Loucy (cell line): Measurements from ENCODE around the gene UBIAD1.
"Not testable (repeated sequence)": the region's sequence is repeated elsewhere in the genome, so short reads cannot be mapped to it uniquely, and the experiment has no call there.

Experiments used
- H2AFZ ChIP-seq: fragments of 200-600 bp; sonication (generic); 2 replicates; pipeline ENCODE4 v1.6.0; 2016; ENCODE audit warnings: antibody characterized with exemption, mild to moderate bottlenecking, low read length, moderate library complexity
- H3F3A ChIP-seq: fragments of 200-600 bp; 2 replicates; pipeline ENCODE4 v1.6.0; 2016; ENCODE audit warnings: antibody characterized with exemption, low read depth, mild to moderate bottlenecking
- H3K27me3 ChIP-seq: fragments of 200-600 bp; sonication (generic); 2 replicates; pipeline ENCODE4 v1.6.1; 2014; ENCODE audit warnings: low read length, mild to moderate bottlenecking; ENCODE audit not compliant: insufficient read depth, poor library complexity, severe bottlenecking
- H3K36me3 ChIP-seq: fragments of 200-600 bp; sonication (generic); 2 replicates; pipeline ENCODE4 v1.6.1; 2016; ENCODE audit warnings: low read length; ENCODE audit not compliant: insufficient read depth
- H3K4me1 ChIP-seq: fragments of 200-600 bp; sonication (generic); 2 replicates; pipeline ENCODE4 v1.5.1; 2014; ENCODE audit warnings: low read length, mild to moderate bottlenecking; ENCODE audit not compliant: insufficient read depth, poor library complexity, severe bottlenecking
- H3K4me2 ChIP-seq: fragments of 200-600 bp; sonication (generic); 2 replicates; pipeline ENCODE4 v1.6.0; 2014; ENCODE audit warnings: antibody characterized with exemption, low read length, low read depth, mild to moderate bottlenecking; ENCODE audit not compliant: poor library complexity, severe bottlenecking
- H3K4me3 ChIP-seq: fragments of 200-600 bp; sonication (generic); 2 replicates; pipeline ENCODE4 v1.5.1; 2014; ENCODE audit warnings: low read length, mild to moderate bottlenecking, mixed read lengths; ENCODE audit not compliant: poor library complexity, severe bottlenecking
- H3K79me2 ChIP-seq: fragments of 200-600 bp; sonication (generic); 2 replicates; pipeline ENCODE4 v1.6.1; 2014; ENCODE audit warnings: low read length; ENCODE audit not compliant: insufficient read depth
- H3K9ac ChIP-seq: fragments of 200-600 bp; sonication (generic); 2 replicates; pipeline ENCODE4 v1.6.0; 2014; ENCODE audit warnings: mild to moderate bottlenecking, low read depth, low read length, moderate library complexity; ENCODE audit not compliant: poor library complexity, severe bottlenecking
- H3K9me2 ChIP-seq: fragments of 200-600 bp; sonication (generic); replicated peaks from 2 replicates; pipeline ENCODE4 v1.6.1; 2016; ENCODE audit warnings: low read depth, low read length, mixed read lengths
- H3K9me3 ChIP-seq: fragments of 200-600 bp; sonication (generic); 2 replicates; pipeline ENCODE4 v1.6.1; 2014; ENCODE audit warnings: mild to moderate bottlenecking, antibody characterized with exemption, low read length, low read depth; ENCODE audit not compliant: insufficient read depth
- H4K20me1 ChIP-seq: fragments of 200-600 bp; sonication (generic); 2 replicates; pipeline ENCODE4 v1.6.0; 2014; ENCODE audit warnings: antibody characterized with exemption, low read length, mild to moderate bottlenecking; ENCODE audit not compliant: insufficient read depth, poor library complexity, severe bottlenecking
- EZH2phosphoT487 ChIP-seq: fragments of 200-600 bp; IDR thresholded peaks from 2 replicates; pipeline ENCODE4 v1.6.1; 2018; ENCODE audit warnings: antibody characterized with exemption, mild to moderate bottlenecking, moderate library complexity, borderline replicate concordance
- TF ChIP-seq, protein P1 (sequence below): fragments of 200-600 bp; sonication (generic); conservative IDR thresholded peaks from 2 replicates; pipeline ENCODE4 v1.5.1; 2014; ENCODE audit warnings: mild to moderate bottlenecking, antibody characterized with exemption, low read length

UBIAD1 gene

GRCh38 chr1:11302366-11302765, 29.4 kb downstream of the UBIAD1 start:
- no peak overlapping the region for H3K4me3 ChIP-seq
- no peaks in the 10 kb centered on the region for H3K9me2 ChIP-seq
- H3K27me3 ChIP-seq = no peaks in the 10 kb centered on the region
- no peaks in the 10 kb centered on the region for H3K4me1 ChIP-seq
- no peak overlapping the region for H3K4me2 ChIP-seq
- no peaks in the 10 kb centered on the region for H3K9me3 ChIP-seq
- H2AFZ ChIP-seq = no peak overlapping the region
- H3K36me3 ChIP-seq = no peaks in the 10 kb centered on the region
- H3K79me2 ChIP-seq = no peaks in the 10 kb centered on the region
- no peak overlapping the region for H3K9ac ChIP-seq
- H3F3A ChIP-seq = no peaks in the 10 kb centered on the region
- H4K20me1 ChIP-seq = no peaks in the 10 kb centered on the region
- TF ChIP-seq EZH2phosphoT487 = no peak
- TF ChIP-seq, protein P1, sequence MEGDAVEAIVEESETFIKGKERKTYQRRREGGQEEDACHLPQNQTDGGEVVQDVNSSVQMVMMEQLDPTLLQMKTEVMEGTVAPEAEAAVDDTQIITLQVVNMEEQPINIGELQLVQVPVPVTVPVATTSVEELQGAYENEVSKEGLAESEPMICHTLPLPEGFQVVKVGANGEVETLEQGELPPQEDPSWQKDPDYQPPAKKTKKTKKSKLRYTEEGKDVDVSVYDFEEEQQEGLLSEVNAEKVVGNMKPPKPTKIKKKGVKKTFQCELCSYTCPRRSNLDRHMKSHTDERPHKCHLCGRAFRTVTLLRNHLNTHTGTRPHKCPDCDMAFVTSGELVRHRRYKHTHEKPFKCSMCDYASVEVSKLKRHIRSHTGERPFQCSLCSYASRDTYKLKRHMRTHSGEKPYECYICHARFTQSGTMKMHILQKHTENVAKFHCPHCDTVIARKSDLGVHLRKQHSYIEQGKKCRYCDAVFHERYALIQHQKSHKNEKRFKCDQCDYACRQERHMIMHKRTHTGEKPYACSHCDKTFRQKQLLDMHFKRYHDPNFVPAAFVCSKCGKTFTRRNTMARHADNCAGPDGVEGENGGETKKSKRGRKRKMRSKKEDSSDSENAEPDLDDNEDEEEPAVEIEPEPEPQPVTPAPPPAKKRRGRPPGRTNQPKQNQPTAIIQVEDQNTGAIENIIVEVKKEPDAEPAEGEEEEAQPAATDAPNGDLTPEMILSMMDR = no peak

- H4K20me1 ChIP-seq, H3K36me3 ChIP-seq, H3K9me2 ChIP-seq, H3K4me2 ChIP-seq, H3F3A ChIP-seq, H3K79me2 ChIP-seq, H3K9ac ChIP-seq, H3K4me3 ChIP-seq, H3K4me1 ChIP-seq, H3K9me3 ChIP-seq, H2AFZ ChIP-seq, H3K27me3 ChIP-seq: not testable (repeated sequence)
These were observed 32.5 kb downstream of the UBIAD1 start for GRCh38 chr1:11305516-11305915.

GRCh38 chr1:11307852-11308251, 34.9 kb downstream of the UBIAD1 start:
- TF ChIP-seq, protein P1 = no peak
- no peak for TF ChIP-seq EZH2phosphoT487
- Histone ChIP-seq H3K9me3 (no peaks in the 10 kb centered on the region), H3K9me2 (no peaks in the 10 kb centered on the region), H3K27me3 (no peaks in the 10 kb centered on the region), H4K20me1 (no peaks in the 10 kb centered on the region), H3K4me1 (no peaks in the 10 kb centered on the region), H3K9ac (no peak overlapping the region), H3K36me3 (no peaks in the 10 kb centered on the region), H3F3A (no peaks in the 10 kb centered on the region), H3K4me2 (no peak overlapping the region), H3K4me3 (no peak overlapping the region), H3K79me2 (no peaks in the 10 kb centered on the region), H2AFZ (no peak overlapping the region)

DNA sequence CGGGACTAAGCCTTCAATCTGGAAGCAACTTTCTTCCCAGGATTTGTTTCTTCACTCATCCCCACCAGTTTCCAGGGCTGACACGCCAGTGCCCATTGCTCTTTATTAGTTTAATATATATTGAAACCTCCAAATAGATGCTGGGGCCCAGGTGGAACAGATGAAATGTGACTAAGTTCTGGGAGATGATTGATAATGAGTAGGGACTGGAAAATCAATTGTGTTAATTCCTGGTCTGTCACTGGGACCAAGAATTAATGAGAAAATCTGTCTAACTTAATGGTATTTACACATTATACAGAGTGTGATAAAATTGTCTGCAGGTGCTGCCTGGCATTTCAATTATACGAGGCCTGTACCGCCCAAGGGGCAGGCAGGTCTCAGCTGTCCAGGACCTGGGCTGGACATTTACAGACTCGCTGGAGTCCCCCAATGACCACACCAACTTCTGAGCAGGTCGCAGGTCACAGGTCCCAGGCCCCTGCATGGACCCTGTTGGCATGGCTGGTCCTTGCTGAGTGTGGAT, 35.8 kb downstream of the UBIAD1 start:
- Histone ChIP-seq H3K4me1 (no peaks in the 10 kb centered on the region), H3K4me3 (no peak overlapping the region), H3K9ac (no peak overlapping the region), H3F3A (no peaks in the 10 kb centered on the region), H2AFZ (no peak overlapping the region), H3K9me3 (no peaks in the 10 kb centered on the region), H3K4me2 (no peak overlapping the region), H4K20me1 (no peaks in the 10 kb centered on the region), H3K9me2 (no peaks in the 10 kb centered on the region), H3K36me3 (no peaks in the 10 kb centered on the region), H3K27me3 (no peaks in the 10 kb centered on the region), H3K79me2 (no peaks in the 10 kb centered on the region)
- TF ChIP-seq, protein P1 = no peak
- TF ChIP-seq EZH2phosphoT487 = no peak
